H9 (cell line): ENCODE measurements around the gene SLC25A26. TPM values are rescaled to one million over a fixed set of nuclear protein-coding genes. Genes with fewer than 3 reads are reported as not detected.
A peak's percentile ranks its signal among the peaks of the same experiment; 100 is the strongest.

Source experiments
- DNase-seq: peaks from one replicate; pipeline ENCODE4 v3.0.0-alpha.2; 2017
- H2AFZ ChIP-seq: one replicate; pipeline ENCODE4 v1.6.1; 2013; ENCODE audit warnings: mild to moderate bottlenecking, low read length, control low read depth, moderate library complexity
- H2AK5ac ChIP-seq: 2 replicates; pipeline ENCODE4 v1.6.1; 2013; ENCODE audit warnings: low read length, control low read depth, mixed read lengths; ENCODE audit not compliant: insufficient read length
- H2BK120ac ChIP-seq: one replicate; pipeline ENCODE4 v1.6.1; 2013; ENCODE audit warnings: low read depth, mild to moderate bottlenecking, low read length, control low read depth, inconsistent platforms; ENCODE audit not compliant: poor library complexity, severe bottlenecking
- H2BK12ac ChIP-seq: 2 replicates; pipeline ENCODE4 v1.6.1; 2013; ENCODE audit warnings: low read length, control low read depth, mixed read lengths, low read depth; ENCODE audit not compliant: insufficient read length
- H2BK15ac ChIP-seq: 2 replicates; pipeline ENCODE4 v1.6.1; 2013; ENCODE audit warnings: low read depth, low read length, control low read depth
- H2BK20ac ChIP-seq: one replicate; pipeline ENCODE4 v1.6.1; 2013; ENCODE audit warnings: low read depth, mild to moderate bottlenecking, low read length, control low read depth, inconsistent platforms; ENCODE audit not compliant: poor library complexity, severe bottlenecking
- H2BK5ac ChIP-seq: 2 replicates; pipeline ENCODE4 v1.6.1; 2013; ENCODE audit warnings: low read length, control low read depth, mixed read lengths; ENCODE audit not compliant: insufficient read length
- H3K14ac ChIP-seq: 2 replicates; pipeline ENCODE4 v1.6.1; 2013; ENCODE audit warnings: low read length, control low read depth; ENCODE audit not compliant: insufficient read depth
- H3K18ac ChIP-seq: 2 replicates; pipeline ENCODE4 v1.6.1; 2013; ENCODE audit warnings: low read depth, mild to moderate bottlenecking, mixed read lengths, low read length, control low read depth; ENCODE audit not compliant: insufficient read length
- H3K23ac ChIP-seq: 2 replicates; pipeline ENCODE4 v1.6.1; 2013; ENCODE audit warnings: low read length, control low read depth, mixed read lengths, low read depth; ENCODE audit not compliant: insufficient read length
- H3K23me2 ChIP-seq: 2 replicates; pipeline ENCODE4 v1.6.1; 2013; ENCODE audit warnings: low read depth, mild to moderate bottlenecking, mixed read lengths, low read length, control low read depth; ENCODE audit not compliant: insufficient read length, poor library complexity, severe bottlenecking
- H3K27ac ChIP-seq: 2 replicates; pipeline ENCODE4 v1.5.1; 2013; ENCODE audit warnings: low read length, control low read depth, mixed read lengths, low read depth; ENCODE audit not compliant: insufficient read length
- H3K27me3 ChIP-seq: 2 replicates; pipeline ENCODE4 v1.6.1; 2013; ENCODE audit warnings: low read length, control low read depth, inconsistent platforms; ENCODE audit not compliant: insufficient read depth
- H3K4ac ChIP-seq: 2 replicates; pipeline ENCODE4 v1.6.1; 2013; ENCODE audit warnings: low read depth, mild to moderate bottlenecking, control low read depth, inconsistent platforms, low read length, moderate library complexity
- H3K4me1 ChIP-seq: 2 replicates; pipeline ENCODE4 v1.6.1; 2013; ENCODE audit warnings: low read length, control low read depth, inconsistent platforms; ENCODE audit not compliant: insufficient read depth
- H3K4me2 ChIP-seq: 2 replicates; pipeline ENCODE4 v1.6.1; 2013; ENCODE audit warnings: low read length, control low read depth, mixed read lengths; ENCODE audit not compliant: insufficient read length, insufficient read depth
- H3K56ac ChIP-seq: 2 replicates; pipeline ENCODE4 v1.6.1; 2013; ENCODE audit warnings: low read depth, mild to moderate bottlenecking, mixed read lengths, low read length, control low read depth; ENCODE audit not compliant: insufficient read length
- H3K79me1 ChIP-seq: 2 replicates; pipeline ENCODE4 v1.6.1; 2013; ENCODE audit warnings: low read depth, mild to moderate bottlenecking, moderate library complexity, low read length, control low read depth, inconsistent platforms; ENCODE audit not compliant: insufficient read depth, poor library complexity, severe bottlenecking
- H3K79me2 ChIP-seq: 2 replicates; pipeline ENCODE4 v1.6.1; 2013; ENCODE audit warnings: low read length, control low read depth, inconsistent platforms; ENCODE audit not compliant: insufficient read depth
- H3K9ac ChIP-seq: 2 replicates; pipeline ENCODE4 v1.6.1; 2013; ENCODE audit warnings: low read length, control low read depth, mixed read lengths; ENCODE audit not compliant: insufficient read length; ENCODE audit errors: extremely low read depth
- H3K9me3 ChIP-seq: one replicate; pipeline ENCODE4 v1.6.1; 2013; ENCODE audit warnings: low read depth, low read length, inconsistent platforms; ENCODE audit not compliant: control insufficient read depth
- H3T11ph ChIP-seq: one replicate; pipeline ENCODE4 v1.6.1; 2013; ENCODE audit warnings: mild to moderate bottlenecking, low read length, control low read depth, inconsistent platforms
- H4K20me1 ChIP-seq: one replicate; pipeline ENCODE4 v1.6.1; 2013; ENCODE audit not compliant: control insufficient read depth, insufficient read length, insufficient read depth
- H4K5ac ChIP-seq: 2 replicates; pipeline ENCODE4 v1.6.1; 2013; ENCODE audit warnings: low read depth, mild to moderate bottlenecking, mixed read lengths, low read length, control low read depth; ENCODE audit not compliant: insufficient read length
- H4K8ac ChIP-seq: replicated peaks from 2 replicates; pipeline ENCODE4 v1.6.1; 2013; ENCODE audit warnings: low read length, control low read depth, mixed read lengths, low read depth; ENCODE audit not compliant: insufficient read length
- H4K91ac ChIP-seq: 2 replicates; pipeline ENCODE4 v1.6.1; 2013; ENCODE audit warnings: low read depth, mild to moderate bottlenecking, moderate library complexity, mixed read lengths, low read length, control low read depth; ENCODE audit not compliant: insufficient read length
- H3K27ac Mint-ChIP-seq, 3 experiments: 2 replicates in 2 of 3; 3 replicates in 1 of 3; pipeline ENCODE4 v1.8.0; 2020 to 2021; ENCODE audit warnings: mixed read lengths in 3 of 3, mild to moderate bottlenecking in 1 of 3, moderate library complexity in 1 of 3
- H3K27me3 Mint-ChIP-seq: 2 replicates; pipeline ENCODE4 v1.8.0; 2021; ENCODE audit warnings: low read depth, mild to moderate bottlenecking, moderate library complexity, mixed read lengths
- H3K36me3 Mint-ChIP-seq, 3 experiments: 2 replicates in 2 of 3; 3 replicates in 1 of 3; pipeline ENCODE4 v1.8.0; 2020 to 2021; ENCODE audit warnings: low read depth in 3 of 3, mixed read lengths in 3 of 3; ENCODE audit not compliant: insufficient read depth in 1 of 3
- H3K4me1 Mint-ChIP-seq, 2 experiments: 2 replicates each; pipeline ENCODE4 v1.8.0; 2020; ENCODE audit warnings: mixed read lengths in 2 of 2
- H3K4me3 Mint-ChIP-seq, 2 experiments: 2 replicates in 1 of 2; 3 replicates in 1 of 2; pipeline ENCODE4 v1.8.0; 2020 to 2021; ENCODE audit warnings: mild to moderate bottlenecking in 2 of 2, mixed read lengths in 2 of 2, moderate library complexity in 1 of 2
- H3K9me3 Mint-ChIP-seq, 2 experiments: 2 replicates in 1 of 2; 3 replicates in 1 of 2; pipeline ENCODE4 v1.8.0; 2020; ENCODE audit warnings: mild to moderate bottlenecking in 2 of 2, mixed read lengths in 2 of 2, moderate library complexity in 1 of 2
- CTCF ChIP-seq: fragments of 200-600 bp; sonication (generic); conservative IDR thresholded peaks from 3 replicates; pipeline ENCODE4 v1.8.0; 2021; ENCODE audit warnings: antibody characterized with exemption, mild to moderate bottlenecking
- WGBS: extraction: QIAGEN DNeasy Blood & Tissue Kit; methylation state at CpG from one replicate; pipeline ENCODE4 v1.1.7; 2013; ENCODE audit warnings: missing lambda C conversion rate, low lambda C conversion rate, mixed read lengths; ENCODE audit not compliant: insufficient read length; ENCODE audit errors: extremely low coverage; 5-methylcytosine and 5-hydroxymethylcytosine counted together
- total RNA-seq: library from RNA; stranded (reverse); gene quantifications from 2 replicates; pipeline ENCODE4 v1.2.1, GENCODE V29; 2021

The SLC25A26 gene
- total RNA-seq, 1 experiment from 2014 or later: 30.2 TPM

- Histone ChIP-seq H2AFZ (no peak overlapping the region), H2BK120ac (no peak overlapping the region), H3K27me3 (no peaks in the 10 kb centered on the region), H4K8ac (no peak overlapping the region), H3K4me1 (no peaks in the 10 kb centered on the region), H3K79me2 (no peaks in the 10 kb centered on the region; the same call in 1 of the 2 replicates), H2AK5ac (no peak overlapping the region), H3K56ac (no peak overlapping the region), H3K18ac (no peak overlapping the region), H2BK15ac (no peak overlapping the region), H4K20me1 (no peaks in the 10 kb centered on the region), H3K9me3 (no peaks in the 10 kb centered on the region), H2BK5ac (no peak overlapping the region), H4K5ac (no peak overlapping the region), H3K27ac (no peak overlapping the region), H3K4ac (no peak overlapping the region), H3K14ac (no peak overlapping the region; the same call in 1 of the 2 replicates), H2BK12ac (no peak overlapping the region), H3K23me2 (no peaks in the 10 kb centered on the region), H3K23ac (no peak overlapping the region), H2BK20ac (no peak overlapping the region), H4K91ac (no peak overlapping the region), H3K79me1 (peaks cover 5% of the 10 kb centered on the region), H3K9ac (no peak overlapping the region), H3K4me2 (no peak overlapping the region), H3T11ph (no peak overlapping the region)
- H3K4me3 Mint-ChIP-seq: peak overlapping the region in 1 of 2 experiments; percentile 58; a peak in 2 of 5 replicates
- peaks cover 65 to 93% (median 90%) of the 10 kb centered on the region in 3 experiments for H3K36me3 Mint-ChIP-seq
- no CpG with 5 or more reads among the region's 20 CpGs for WGBS
- no peaks in the 10 kb centered on the region; a peak in 1 of 5 replicates for H3K9me3 Mint-ChIP-seq
- peaks cover 25 to 31% of the 10 kb centered on the region in 2 experiments for H3K4me1 Mint-ChIP-seq
- no peak for TF ChIP-seq CTCF
- peak overlapping the region; percentile 49 to 91 (median 73); a peak in 5 of 7 replicates for H3K27ac Mint-ChIP-seq
- H3K27me3 Mint-ChIP-seq: no peaks in the 10 kb centered on the region; the same call in 1 of the 2 replicates
- DNase-seq: no peak
Observed at GRCh38 chr3:66401675-66402491, 181.1 kb downstream of the SLC25A26 start.
